SJCRH30 (cell line): ENCODE results near the gene CSAG1. TPM values are rescaled to one million over a fixed set of nuclear protein-coding genes. Genes with fewer than 3 reads are reported as not detected.
"Not testable (repeated sequence)": the region's sequence is repeated elsewhere in the genome, so short reads cannot be mapped to it uniquely, and the experiment has no call there.

ENCODE experiments used
- DNase-seq, 2 experiments: peaks; one replicate each; pipeline ENCODE4 v3.0.0-alpha.2; 2015 to 2020
- H3K27ac ChIP-seq: fragments of 250-450 bp; sonication (Bioruptor Pico); 2 replicates; pipeline ENCODE4 v1.5.1; 2020; ENCODE audit warnings: mild to moderate bottlenecking, moderate library complexity
- H3K27me3 ChIP-seq: fragments of 250-450 bp; sonication (Bioruptor Pico); 2 replicates; pipeline ENCODE4 v1.5.1; 2020; ENCODE audit warnings: mild to moderate bottlenecking, moderate library complexity
- H3K36me3 ChIP-seq: fragments of 250-450 bp; sonication (Bioruptor Pico); 2 replicates; pipeline ENCODE4 v1.5.1; 2020; ENCODE audit warnings: mild to moderate bottlenecking, moderate library complexity
- H3K4me1 ChIP-seq: fragments of 250-450 bp; sonication (Bioruptor Pico); 2 replicates; pipeline ENCODE4 v1.5.1; 2020; ENCODE audit warnings: mild to moderate bottlenecking, moderate library complexity
- H3K4me3 ChIP-seq: fragments of 250-450 bp; sonication (Bioruptor Pico); 2 replicates; pipeline ENCODE4 v1.5.1; 2020; ENCODE audit warnings: mild to moderate bottlenecking, moderate library complexity
- H3K9me3 ChIP-seq: fragments of 250-450 bp; sonication (Bioruptor Pico); replicated peaks from 2 replicates; pipeline ENCODE4 v1.5.1; 2020; ENCODE audit warnings: mild to moderate bottlenecking, moderate library complexity
- total RNA-seq: library from RNA; depleted of rRNA; stranded (reverse); fragments of >200 nt; shearing (Covaris generic); gene quantifications from 2 replicates; pipeline ENCODE4 v1.2.3, GENCODE V29; 2014; rRNA removed

CSAG1 gene
- total RNA-seq = 0.41 and 0.63 TPM in 2 replicates

GRCh38 chrX:152733261-152733975 is at the start of gene CSAG1, which contains the start of gene MAGEA12:
TSS of gene CSAG1 (minus strand) at chrX:152733721. CDS start at chrX:152732460, 1,261 bp downstream.
TSS of gene MAGEA12 (plus strand) at chrX:152733757. CDS start at chrX:152736162, 2,405 bp downstream.
- no peaks in the 10 kb centered on the region for H3K9me3 ChIP-seq
- no peaks in the 10 kb centered on the region for H3K27me3 ChIP-seq
- H3K36me3 ChIP-seq = no peaks in the 10 kb centered on the region
- no peaks in the 10 kb centered on the region for H3K4me1 ChIP-seq
- DNase-seq = no peak
- H3K4me3 ChIP-seq = no peak within 1 kb of the TSS
- no peak within 1 kb of the TSS for H3K27ac ChIP-seq

- not testable (repeated sequence) for H3K9me3 ChIP-seq, DNase-seq, H3K27ac ChIP-seq, H3K27me3 ChIP-seq, H3K36me3 ChIP-seq, H3K4me3 ChIP-seq, H3K4me1 ChIP-seq
These were observed 36.2 kb upstream of the CSAG1 start, which contains the start of gene MAGEA6 for GRCh38 chrX:152769549-152770289. TSS of gene MAGEA6 (minus strand) at chrX:152769689. CDS start at chrX:152767650, 2,039 bp downstream.

GRCh38 chrX:152766562-152766961 is 33.0 kb upstream of the CSAG1 start:
- not testable (repeated sequence) for H3K36me3 ChIP-seq, H3K4me3 ChIP-seq, H3K27ac ChIP-seq, H3K27me3 ChIP-seq, DNase-seq, H3K9me3 ChIP-seq, H3K4me1 ChIP-seq

- H3K9me3 ChIP-seq, H3K36me3 ChIP-seq, H3K27ac ChIP-seq, H3K4me1 ChIP-seq, H3K4me3 ChIP-seq, H3K27me3 ChIP-seq, DNase-seq: not testable (repeated sequence)
These were observed 28.1 kb upstream of the CSAG1 start for GRCh38 chrX:152761582-152761981.

- not testable (repeated sequence) for H3K27me3 ChIP-seq, H3K27ac ChIP-seq, H3K4me1 ChIP-seq, H3K4me3 ChIP-seq, DNase-seq, H3K9me3 ChIP-seq, H3K36me3 ChIP-seq
These were observed 26.0 kb upstream of the CSAG1 start for GRCh38 chrX:152759544-152759943.

GRCh38 chrX:152758918-152759317 is 25.4 kb upstream of the CSAG1 start, which contains the start of gene CSAG3:
TSS of gene CSAG3 (plus strand) at chrX:152759218.
- not testable (repeated sequence) for H3K4me1 ChIP-seq, H3K36me3 ChIP-seq, H3K27ac ChIP-seq, H3K9me3 ChIP-seq, H3K27me3 ChIP-seq, DNase-seq, H3K4me3 ChIP-seq

- not testable (repeated sequence) for H3K27me3 ChIP-seq, H3K27ac ChIP-seq, DNase-seq, H3K36me3 ChIP-seq, H3K4me3 ChIP-seq, H3K9me3 ChIP-seq, H3K4me1 ChIP-seq
These were observed 21.4 kb upstream of the CSAG1 start for GRCh38 chrX:152754871-152755270.

GRCh38 chrX:152753686-152754650 is 20.4 kb upstream of the CSAG1 start, which contains the start of gene MAGEA2:
TSS of gene MAGEA2 (minus strand) at chrX:152753842. CDS start at chrX:152751363, 2,479 bp downstream.
- not testable (repeated sequence) for H3K27me3 ChIP-seq, DNase-seq, H3K9me3 ChIP-seq, H3K4me3 ChIP-seq, H3K27ac ChIP-seq, H3K36me3 ChIP-seq, H3K4me1 ChIP-seq

GRCh38 chrX:152738560-152738959 is 5.0 kb upstream of the CSAG1 start:
- Histone ChIP-seq H3K9me3 (no peaks in the 10 kb centered on the region), H3K36me3 (no peaks in the 10 kb centered on the region), H3K27ac (no peak overlapping the region), H3K4me3 (no peak overlapping the region), H3K27me3 (no peaks in the 10 kb centered on the region), H3K4me1 (no peaks in the 10 kb centered on the region)
- DNase-seq = no peak

GRCh38 chrX:152736528-152736927 is 3.0 kb upstream of the CSAG1 start:
- H3K4me3 ChIP-seq, DNase-seq: not testable (repeated sequence)

GRCh38 chrX:152735860-152736511 is 2.5 kb upstream of the CSAG1 start:
- Histone ChIP-seq H3K9me3 (no peaks in the 10 kb centered on the region), H3K36me3 (no peaks in the 10 kb centered on the region), H3K4me3 (no peak overlapping the region), H3K27ac (no peak overlapping the region), H3K27me3 (no peaks in the 10 kb centered on the region), H3K4me1 (no peaks in the 10 kb centered on the region)
- no peak for DNase-seq

More at GRCh38 chrX:152736528-152736927, 3.0 kb upstream of the CSAG1 start:
- not testable (repeated sequence) for H3K27me3 ChIP-seq, H3K9me3 ChIP-seq, H3K27ac ChIP-seq, H3K36me3 ChIP-seq, H3K4me1 ChIP-seq

GRCh38 chrX:152735101-152735500 is 1.6 kb upstream of the CSAG1 start:
- no peaks in the 10 kb centered on the region for H3K36me3 ChIP-seq
- no peak for DNase-seq
- no peaks in the 10 kb centered on the region for H3K27me3 ChIP-seq
- no peak overlapping the region for H3K4me3 ChIP-seq
- H3K4me1 ChIP-seq = no peaks in the 10 kb centered on the region
- no peak overlapping the region for H3K27ac ChIP-seq
- H3K9me3 ChIP-seq = no peaks in the 10 kb centered on the region

GRCh38 chrX:152734143-152734858 is 780 bp upstream of the CSAG1 start:
- H3K27me3 ChIP-seq, H3K4me1 ChIP-seq, H3K27ac ChIP-seq, DNase-seq, H3K4me3 ChIP-seq, H3K36me3 ChIP-seq, H3K9me3 ChIP-seq: not testable (repeated sequence)
